PC-3 (cell line): ENCODE data around the gene KNG1. TPM values are rescaled to one million over a fixed set of nuclear protein-coding genes. Genes with fewer than 3 reads are reported as not detected.

Experiments
- ATAC-seq: fragments of 200-7000 bp; cut with Tn5 transposase; 2 replicates; pipeline ENCODE4 v1.9.1; 2020; ENCODE audit warnings: mild to moderate bottlenecking, moderate library complexity
- BruUV-seq: library from RNA; stranded (reverse); fragments of 400-500 nt; replicated peaks from 2 replicates; lab custom pipeline; 2021; lab: Mats Ljungman, UMichigan
- CTCF ChIA-PET: fragments of 300-600 bp; sonication (Branson Sonifier 250); formaldehyde crosslinking; loops from one replicate; lab custom pipeline; 2022; ENCODE audit warnings: antibody characterized with exemption; lab: Charles Lee
- POLR2A ChIA-PET: fragments of 300-600 bp; sonication (Branson Sonifier 250); formaldehyde crosslinking; loops from one replicate; lab custom pipeline; 2022; ENCODE audit warnings: antibody characterized with exemption; ENCODE audit not compliant: unreplicated experiment; lab: Charles Lee
- DNase-seq: peaks from one replicate; pipeline ENCODE4 v3.0.0-alpha.2; 2015
- H2AFZ ChIP-seq: fragments of 300-600 bp; sonication (generic); 2 replicates; pipeline ENCODE4 v1.6.0; 2016; ENCODE audit warnings: antibody characterized with exemption, low read length
- H3F3A ChIP-seq: fragments of 300-600 bp; sonication (generic); one replicate; pipeline ENCODE4 v1.6.0; 2017; ENCODE audit warnings: antibody characterized with exemption, low read length, control low read depth, mild to moderate bottlenecking; ENCODE audit not compliant: unreplicated experiment
- H3K27ac ChIP-seq: fragments of 300-600 bp; sonication (generic); 2 replicates; pipeline ENCODE4 v1.5.1; 2016; ENCODE audit warnings: mild to moderate bottlenecking, low read length
- H3K27me3 ChIP-seq: fragments of 300-600 bp; sonication (generic); 2 replicates; pipeline ENCODE4 v1.6.1; 2016; ENCODE audit warnings: low read length, mixed read lengths
- H3K36me3 ChIP-seq: fragments of 300-600 bp; sonication (generic); 2 replicates; pipeline ENCODE4 v1.6.1; 2016; ENCODE audit warnings: low read depth, mixed run types, low read length, mixed read lengths
- H3K4me1 ChIP-seq: fragments of 300-600 bp; sonication (generic); 2 replicates; pipeline ENCODE4 v1.5.1; 2016; ENCODE audit warnings: low read length; ENCODE audit not compliant: insufficient read depth
- H3K4me2 ChIP-seq: fragments of 300-600 bp; sonication (generic); 2 replicates; pipeline ENCODE4 v1.6.0; 2016; ENCODE audit warnings: low read length
- H3K4me3 ChIP-seq: fragments of 300-600 bp; sonication (generic); 2 replicates; pipeline ENCODE4 v1.5.1; 2016; ENCODE audit warnings: mild to moderate bottlenecking, low read length, mixed read lengths
- H3K79me2 ChIP-seq: fragments of 300-600 bp; sonication (generic); 2 replicates; pipeline ENCODE4 v1.6.1; 2017; ENCODE audit warnings: low read length, mixed read lengths
- H3K9ac ChIP-seq: fragments of 300-600 bp; sonication (generic); 2 replicates; pipeline ENCODE4 v1.6.0; 2016; ENCODE audit warnings: mild to moderate bottlenecking, low read length
- H3K9me2 ChIP-seq: fragments of 300-600 bp; sonication (generic); replicated peaks from 2 replicates; pipeline ENCODE4 v1.6.1; 2016; ENCODE audit warnings: mixed run types, low read length, mixed read lengths
- H3K9me3 ChIP-seq: fragments of 300-600 bp; sonication (generic); 2 replicates; pipeline ENCODE4 v1.6.1; 2016; ENCODE audit warnings: low read length, mixed read lengths
- H4K20me1 ChIP-seq: fragments of 300-600 bp; sonication (generic); 2 replicates; pipeline ENCODE4 v1.6.1; 2016; ENCODE audit warnings: low read length, mixed read lengths
- CTCF ChIP-seq: fragments of 300-600 bp; sonication (generic); conservative IDR thresholded peaks from 2 replicates; pipeline ENCODE4 v1.5.1; 2017; ENCODE audit warnings: antibody characterized with exemption, low read depth, mild to moderate bottlenecking, low read length
- EZH2 ChIP-seq: fragments of 300-600 bp; sonication (generic); IDR thresholded peaks from one replicate; pipeline ENCODE4 v1.6.1; 2017; ENCODE audit warnings: antibody characterized with exemption, mild to moderate bottlenecking, low read length; ENCODE audit not compliant: unreplicated experiment
- EZH2phosphoT487 ChIP-seq: fragments of 300-600 bp; sonication (generic); IDR thresholded peaks from 2 replicates; pipeline ENCODE4 v1.6.1; 2018; ENCODE audit warnings: mild to moderate bottlenecking, antibody characterized with exemption, low read length, borderline replicate concordance
- intact Hi-C: fragments of 100-400 bp; cut with micrococcal nuclease; formaldehyde crosslinking; loops from 2 replicates; pipeline ENCODE4 v1.9.0; 2023
- total RNA-seq: library from RNA; depleted of rRNA; stranded (reverse); fragments of >200 nt; gene quantifications from 2 replicates; pipeline ENCODE4 v1.2.3, GENCODE V29; 2014

The KNG1 gene
- total RNA-seq, 1 experiment from 2014 or later, result not detected

GRCh38 chr3:186759231-186759930 is 42.2 kb downstream of the KNG1 start:
- Histone ChIP-seq H4K20me1 (no peaks in the 10 kb centered on the region), H3K9me2 (no peaks in the 10 kb centered on the region), H3K9me3 (no peaks in the 10 kb centered on the region), H3F3A (no peaks in the 10 kb centered on the region), H3K4me3 (no peak overlapping the region), H3K9ac (no peak overlapping the region), H2AFZ (no peak overlapping the region), H3K4me1 (peaks cover 7% of the 10 kb centered on the region; the same call in 1 of the 2 replicates), H3K79me2 (no peaks in the 10 kb centered on the region), H3K4me2 (no peak overlapping the region), H3K27ac (peak overlapping the region; percentile 59; the same call in 1 of the 2 replicates), H3K36me3 (no peaks in the 10 kb centered on the region), H3K27me3 (no peaks in the 10 kb centered on the region)
- DNase-seq (no peak), ATAC-seq (no peak)
- CTCF ChIA-PET, result no interaction called here
- no TSS peak for BruUV-seq
- POLR2A ChIA-PET, result no interaction called here
- TF ChIP-seq CTCF (no peak), EZH2phosphoT487 (no peak), EZH2 (no peak)
- intact Hi-C loops, result loop anchor here (10.0 kb wide), 1 partner anchor 345 kb away; no protein-coding TSS in a partner anchor

- Histone ChIP-seq H3F3A (no peaks in the 10 kb centered on the region), H3K4me3 (no peak overlapping the region), H3K4me2 (no peak overlapping the region), H4K20me1 (no peaks in the 10 kb centered on the region), H3K79me2 (no peaks in the 10 kb centered on the region), H3K36me3 (no peaks in the 10 kb centered on the region), H3K9ac (no peak overlapping the region), H3K27ac (peak overlapping the region; percentile 59), H2AFZ (no peak overlapping the region), H3K9me3 (no peaks in the 10 kb centered on the region), H3K27me3 (no peaks in the 10 kb centered on the region), H3K4me1 (peaks cover 6% of the 10 kb centered on the region; the same call in 1 of the 2 replicates), H3K9me2 (no peaks in the 10 kb centered on the region)
- DNase-seq, result peak; percentile 94
- no peak for TF ChIP-seq EZH2phosphoT487
- no peak for TF ChIP-seq CTCF
- TF ChIP-seq EZH2, result no peak
- BruUV-seq, result no TSS peak
- ChIA-PET CTCF (no interaction called here), POLR2A (no interaction called here)
- peak; percentile 74 for ATAC-seq
- intact Hi-C loops, result no loop called here
Measured at GRCh38 chr3:186760141-186760833, 43.1 kb downstream of the KNG1 start.
